ENCODE results near the gene MUC5B.

The MUC5B gene

GRCh38 chr11:1269957-1270356 lies 47.1 kb downstream of the MUC5B start:
- DNase-seq = no peak

GRCh38 chr11:1270476-1270875 lies 47.6 kb downstream of the MUC5B start:
- DNase-seq = no peak

- DNase-seq = no peak
Measured at GRCh38 chr11:1271002-1271401, 48.1 kb downstream of the MUC5B start.

- DNase-seq = no peak
Measured at GRCh38 chr11:1271406-1271805, 48.5 kb downstream of the MUC5B start.

GRCh38 chr11:1271927-1272326 lies 49.1 kb downstream of the MUC5B start:
- no peak for DNase-seq

- no peak for DNase-seq
Measured at GRCh38 chr11:1272531-1272930, 49.7 kb downstream of the MUC5B start.

GRCh38 chr11:1274501-1274900 lies 51.6 kb downstream of the MUC5B start:
- no peak for DNase-seq

GRCh38 chr11:1275021-1275420 lies 52.2 kb downstream of the MUC5B start:
- DNase-seq = no peak

GRCh38 chr11:1276041-1276790 lies 53.4 kb downstream of the MUC5B start:
- no peak for DNase-seq

GRCh38 chr11:1276866-1277615 lies 54.2 kb downstream of the MUC5B start:
- DNase-seq = no peak

GRCh38 chr11:1277936-1278512 lies 55.2 kb downstream of the MUC5B start:
- DNase-seq = no peak

GRCh38 chr11:1278766-1279673 lies 56.2 kb downstream of the MUC5B start:
- DNase-seq = no peak

- DNase-seq = no peak
Measured at GRCh38 chr11:1279674-1280055, 56.8 kb downstream of the MUC5B start.

- no peak for DNase-seq
Measured at GRCh38 chr11:1280116-1281035, 57.5 kb downstream of the MUC5B start.

- no peak for DNase-seq
Measured at GRCh38 chr11:1281326-1281973, 58.6 kb downstream of the MUC5B start.

- DNase-seq = no peak
Measured at GRCh38 chr11:1281974-1282365, 59.1 kb downstream of the MUC5B start.

- no peak for DNase-seq
Measured at GRCh38 chr11:1283091-1283511, 60.2 kb downstream of the MUC5B start.

GRCh38 chr11:1283906-1284305 lies 61.0 kb downstream of the MUC5B start:
- no peak for DNase-seq

GRCh38 chr11:1285316-1285744 lies 62.5 kb downstream of the MUC5B start:
- DNase-seq = no peak

GRCh38 chr11:1285876-1286275 lies 63.0 kb downstream of the MUC5B start:
- no peak for DNase-seq

- no peak for DNase-seq
Measured at GRCh38 chr11:1287928-1288327, 65.1 kb downstream of the MUC5B start.

All from NCI-H2171 (cell line).